ENCODE measurements around the gene FANCC. TPM values are rescaled to one million over a fixed set of nuclear protein-coding genes. Genes with fewer than 3 reads are reported as not detected.

FANCC gene
- total RNA-seq, 1 experiment from 2014 or later, result 19.4 TPM

DNA sequence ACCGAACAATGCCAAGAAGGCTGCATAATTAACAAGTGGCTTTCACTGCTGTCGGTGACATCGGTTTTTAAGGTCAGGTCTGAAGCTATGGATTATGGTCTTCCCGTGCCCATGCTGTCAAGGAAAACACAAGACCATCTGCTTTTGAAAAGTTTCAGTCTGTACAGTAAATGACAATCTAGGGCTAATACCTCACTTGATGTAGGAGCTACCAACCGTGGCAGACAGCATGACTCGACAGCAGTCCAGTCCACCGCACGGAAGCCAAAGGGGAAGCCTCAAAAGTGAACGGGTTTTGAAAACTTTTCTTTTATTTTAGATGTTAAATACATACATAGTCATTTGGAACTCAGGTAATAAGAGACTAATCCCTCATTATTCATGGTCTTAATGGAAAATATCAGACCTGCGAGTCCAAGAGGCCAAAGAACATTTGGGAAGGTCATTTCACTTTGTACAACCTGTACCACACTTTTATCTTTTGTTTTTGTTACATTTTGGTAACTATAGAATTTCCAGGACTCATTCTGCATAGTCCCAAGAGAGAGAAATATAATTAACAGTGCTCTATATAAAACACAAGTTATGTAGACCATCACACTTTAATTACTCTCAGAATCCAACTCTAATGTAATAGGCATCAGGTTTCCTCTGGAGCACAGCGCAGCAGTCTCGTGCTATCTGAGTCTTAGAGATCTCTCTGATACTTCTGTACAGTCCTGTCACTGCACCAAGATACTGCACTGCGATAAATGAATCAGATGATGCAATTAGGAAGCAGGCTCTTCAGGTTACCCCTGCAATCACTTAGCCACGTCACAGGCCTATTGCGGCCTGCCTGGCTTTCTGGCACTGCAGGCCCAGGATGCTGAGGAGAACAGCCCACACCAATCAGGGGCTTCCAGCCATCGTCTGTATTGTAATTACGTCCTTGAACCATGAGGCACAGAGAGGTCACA lies 184.9 kb downstream of the FANCC start:
- no peaks in the 10 kb centered on the region for H3K9me2 ChIP-seq (ENCODE audit: insufficient read depth)
- H4K20me1 ChIP-seq (ENCODE audit: insufficient read depth), result no peaks in the 10 kb centered on the region
- DNase-seq (ENCODE audit: low read depth, low spot score) (no peak), ATAC-seq (no peak)
- no peaks in the 10 kb centered on the region for H3K9me3 ChIP-seq (ENCODE audit: control insufficient read depth in 1 of 2, insufficient read depth in 1 of 2, low read depth in 1 of 2, low read length in 2 of 2)
- intact Hi-C loops (cut with micrococcal nuclease), result loop anchor here (10.0 kb wide), 1 partner anchor 578 kb away; the partner anchor contains the start of gene PCAT7
- H3K4me3 ChIP-seq (replicated peaks in 1 of 2; ENCODE audit: low read depth in 1 of 2, low read length in 2 of 2), result no peak overlapping the region
- TF ChIP-seq FOSL1 (IDR thresholded peaks at IDR 0.05; ENCODE audit: low read depth) (no peak), ATF3 (IDR thresholded peaks at IDR 0.05) (no peak), POLR2A (IDR thresholded peaks at IDR 0.05; ENCODE audit: borderline replicate concordance, extremely low read depth, insufficient read depth, insufficient read length) (no peak), SP1 (IDR thresholded peaks at IDR 0.05; ENCODE audit: low read depth) (no peak), ELF1 (IDR thresholded peaks at IDR 0.05; ENCODE audit: borderline replicate concordance, low read depth) (no peak), ZNF274 (IDR thresholded peaks at IDR 0.05; ENCODE audit: low read depth, low read length) (no peak), POLR2AphosphoS5 (IDR thresholded peaks at IDR 0.05; ENCODE audit: low read depth, low read length) (no peak), EGR1 (IDR thresholded peaks at IDR 0.05; ENCODE audit: low read depth) (no peak), EZH2phosphoT487 (IDR thresholded peaks at IDR 0.05; ENCODE audit: borderline replicate concordance) (no peak), JUND (IDR thresholded peaks at IDR 0.05) (no peak), RAD21 (IDR thresholded peaks at IDR 0.05; ENCODE audit: low read depth) (no peak), EZH2 (IDR thresholded peaks at IDR 0.05) (no peak), YY1 (IDR thresholded peaks at IDR 0.05; ENCODE audit: extremely low read depth, insufficient replicate concordance, low read depth, low read length) (no peak)
- TF ChIP-seq, protein P1, sequence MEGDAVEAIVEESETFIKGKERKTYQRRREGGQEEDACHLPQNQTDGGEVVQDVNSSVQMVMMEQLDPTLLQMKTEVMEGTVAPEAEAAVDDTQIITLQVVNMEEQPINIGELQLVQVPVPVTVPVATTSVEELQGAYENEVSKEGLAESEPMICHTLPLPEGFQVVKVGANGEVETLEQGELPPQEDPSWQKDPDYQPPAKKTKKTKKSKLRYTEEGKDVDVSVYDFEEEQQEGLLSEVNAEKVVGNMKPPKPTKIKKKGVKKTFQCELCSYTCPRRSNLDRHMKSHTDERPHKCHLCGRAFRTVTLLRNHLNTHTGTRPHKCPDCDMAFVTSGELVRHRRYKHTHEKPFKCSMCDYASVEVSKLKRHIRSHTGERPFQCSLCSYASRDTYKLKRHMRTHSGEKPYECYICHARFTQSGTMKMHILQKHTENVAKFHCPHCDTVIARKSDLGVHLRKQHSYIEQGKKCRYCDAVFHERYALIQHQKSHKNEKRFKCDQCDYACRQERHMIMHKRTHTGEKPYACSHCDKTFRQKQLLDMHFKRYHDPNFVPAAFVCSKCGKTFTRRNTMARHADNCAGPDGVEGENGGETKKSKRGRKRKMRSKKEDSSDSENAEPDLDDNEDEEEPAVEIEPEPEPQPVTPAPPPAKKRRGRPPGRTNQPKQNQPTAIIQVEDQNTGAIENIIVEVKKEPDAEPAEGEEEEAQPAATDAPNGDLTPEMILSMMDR (IDR thresholded peaks at IDR 0.05 in 2 of 3, conservative IDR thresholded peaks at IDR 0.05 in 1 of 3; ENCODE audit: borderline replicate concordance in 1 of 3, insufficient read depth in 1 of 3, low read depth in 2 of 3, low read length in 2 of 3), result no peak
- TF ChIP-seq, protein P2, sequence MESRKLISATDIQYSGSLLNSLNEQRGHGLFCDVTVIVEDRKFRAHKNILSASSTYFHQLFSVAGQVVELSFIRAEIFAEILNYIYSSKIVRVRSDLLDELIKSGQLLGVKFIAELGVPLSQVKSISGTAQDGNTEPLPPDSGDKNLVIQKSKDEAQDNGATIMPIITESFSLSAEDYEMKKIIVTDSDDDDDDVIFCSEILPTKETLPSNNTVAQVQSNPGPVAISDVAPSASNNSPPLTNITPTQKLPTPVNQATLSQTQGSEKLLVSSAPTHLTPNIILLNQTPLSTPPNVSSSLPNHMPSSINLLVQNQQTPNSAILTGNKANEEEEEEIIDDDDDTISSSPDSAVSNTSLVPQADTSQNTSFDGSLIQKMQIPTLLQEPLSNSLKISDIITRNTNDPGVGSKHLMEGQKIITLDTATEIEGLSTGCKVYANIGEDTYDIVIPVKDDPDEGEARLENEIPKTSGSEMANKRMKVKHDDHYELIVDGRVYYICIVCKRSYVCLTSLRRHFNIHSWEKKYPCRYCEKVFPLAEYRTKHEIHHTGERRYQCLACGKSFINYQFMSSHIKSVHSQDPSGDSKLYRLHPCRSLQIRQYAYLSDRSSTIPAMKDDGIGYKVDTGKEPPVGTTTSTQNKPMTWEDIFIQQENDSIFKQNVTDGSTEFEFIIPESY (IDR thresholded peaks at IDR 0.05; ENCODE audit: extremely low read depth, insufficient replicate concordance, low read length), result no peak
- TF ChIP-seq, protein P3, sequence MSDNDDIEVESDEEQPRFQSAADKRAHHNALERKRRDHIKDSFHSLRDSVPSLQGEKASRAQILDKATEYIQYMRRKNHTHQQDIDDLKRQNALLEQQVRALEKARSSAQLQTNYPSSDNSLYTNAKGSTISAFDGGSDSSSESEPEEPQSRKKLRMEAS (IDR thresholded peaks at IDR 0.05), result no peak
- ChIA-PET RAD21 (ENCODE audit: low non-redundant PET in 1 of 2, low total read pairs in 2 of 2, uncharacterized antibody in 2 of 2, unreplicated experiment in 2 of 2) (interaction anchor here in 1 of 2 experiments (1.1 to 2.0 kb wide), 2 partner anchors 451 to 463 kb away, joined by 3 to 8 read pairs; no protein-coding TSS in a partner anchor), CTCF (interaction anchor here (1.6 to 8.1 kb wide), 3 partner anchors 17 to 463 kb away, joined by 3 to 158 read pairs (median 16); no protein-coding TSS in a partner anchor), POLR2A (no interaction called here)
- no TSS peak for BruUV-seq (replicated peaks)
- no peak overlapping the region for H3K27ac ChIP-seq (ENCODE audit: low read depth, low read length)
- no peaks in the 10 kb centered on the region for H3K36me3 ChIP-seq (ENCODE audit: control insufficient read depth in 1 of 2, insufficient read depth in 2 of 2, low read length in 2 of 2)
- no peaks in the 10 kb centered on the region for H3K27me3 ChIP-seq (ENCODE audit: insufficient read depth, low read length)
- no peak overlapping the region for H3K4me2 ChIP-seq (ENCODE audit: low read length)
- no peaks in the 10 kb centered on the region for H3K4me1 ChIP-seq (ENCODE audit: control insufficient read depth in 1 of 2, insufficient read depth in 2 of 2, low read length in 2 of 2)
- H2AFZ ChIP-seq (ENCODE audit: low read depth, low read length, poor library complexity, severe bottlenecking), result no peak overlapping the region
- no peaks in the 10 kb centered on the region for H3K79me2 ChIP-seq (ENCODE audit: insufficient read depth, low read length)
- no peak overlapping the region for H3K9ac ChIP-seq (ENCODE audit: low read length)
